Activated CD4-positive, alpha-beta T cell treated with anti-CD3 and anti-CD28 coated beads, Interleukin-2, amount 50 U/mL, for 4 hours (primary cell): ENCODE measurements around the gene CLEC7A.

ENCODE experiments used
- DNase-seq, 2 experiments: peaks; one replicate each; pipeline ENCODE4 v3.0.0-alpha.2; 2020

CLEC7A gene

DNA sequence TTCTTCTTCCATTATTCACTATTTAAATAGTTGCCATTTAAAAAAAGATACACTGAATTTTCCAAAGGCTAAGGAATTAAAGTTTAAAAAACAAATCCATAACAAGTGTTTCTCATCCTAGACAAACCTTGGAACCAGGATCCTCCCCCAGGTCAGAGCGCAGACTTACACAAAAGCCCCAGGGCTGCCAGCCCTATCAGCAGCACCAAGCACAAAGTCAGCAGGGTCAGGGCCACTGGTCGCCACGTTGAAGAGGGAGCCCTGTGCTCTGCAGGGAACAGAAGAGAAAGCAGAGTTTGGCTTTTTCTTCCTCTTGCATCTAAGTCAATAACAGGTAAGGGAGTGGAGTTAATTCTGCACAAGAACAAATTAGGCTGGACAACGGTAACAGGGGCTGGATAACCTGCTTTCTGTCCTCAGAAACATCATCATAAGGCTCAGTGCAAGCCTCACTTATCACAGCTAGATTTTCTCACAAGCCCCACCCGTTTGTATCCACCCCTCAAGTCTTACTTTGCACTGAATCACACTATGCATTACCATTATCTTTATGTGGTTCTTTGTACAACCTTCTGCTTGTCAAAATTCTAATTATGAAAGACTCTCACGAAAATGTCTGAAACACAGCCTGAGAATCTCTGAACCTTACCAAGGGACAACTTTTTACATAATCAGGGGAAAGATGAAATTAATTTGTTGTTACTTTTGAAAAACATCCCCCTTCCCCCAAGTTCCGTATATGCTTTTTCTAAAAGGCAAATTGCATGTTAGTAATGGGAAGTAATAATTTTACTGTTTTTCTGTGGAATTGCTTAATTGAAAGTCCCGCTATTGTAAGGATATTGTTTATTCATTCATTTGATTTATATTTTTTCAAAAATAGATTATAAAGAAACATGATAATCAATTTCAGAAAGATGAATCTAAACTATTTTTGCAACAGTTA, 40.8 kb downstream of the CLEC7A start:
- no peak for DNase-seq

DNA sequence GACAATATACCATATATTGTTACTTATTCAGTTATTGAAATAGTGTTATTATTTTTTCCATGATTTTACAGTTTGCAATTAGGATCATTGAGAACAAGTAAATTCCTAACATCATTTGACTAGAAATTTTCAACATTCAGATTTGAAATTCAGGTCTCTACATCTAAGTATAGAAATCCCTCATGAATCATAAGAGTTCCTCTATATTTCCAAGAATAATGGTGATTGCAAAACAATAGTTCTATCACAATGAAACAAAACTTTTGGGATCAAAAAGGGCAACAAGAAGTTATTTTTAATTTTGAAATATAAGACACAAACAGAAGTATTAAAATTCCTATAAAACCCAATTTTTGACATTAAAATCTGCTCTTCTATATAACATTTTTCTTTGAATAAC, 42.0 kb downstream of the CLEC7A start:
- no peak for DNase-seq

DNA sequence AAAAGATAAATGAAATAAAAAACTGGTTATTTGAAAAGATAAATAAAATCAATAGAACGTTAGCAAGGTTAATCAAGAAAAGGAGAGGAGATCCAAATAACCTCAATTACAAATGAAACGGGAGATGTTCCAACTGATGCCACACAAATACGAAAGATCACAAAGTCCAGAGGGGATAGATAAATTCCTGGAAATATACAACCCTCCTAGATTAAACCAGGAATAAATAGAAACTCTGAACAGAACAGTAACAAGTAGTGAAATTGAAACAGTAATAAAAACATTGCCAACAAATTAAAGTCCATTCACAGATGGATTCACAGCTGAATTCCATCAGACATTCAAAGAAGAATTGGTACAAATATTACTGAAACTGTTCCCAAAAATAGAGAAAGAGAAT, 43.6 kb downstream of the CLEC7A start:
- DNase-seq, result no peak

DNA sequence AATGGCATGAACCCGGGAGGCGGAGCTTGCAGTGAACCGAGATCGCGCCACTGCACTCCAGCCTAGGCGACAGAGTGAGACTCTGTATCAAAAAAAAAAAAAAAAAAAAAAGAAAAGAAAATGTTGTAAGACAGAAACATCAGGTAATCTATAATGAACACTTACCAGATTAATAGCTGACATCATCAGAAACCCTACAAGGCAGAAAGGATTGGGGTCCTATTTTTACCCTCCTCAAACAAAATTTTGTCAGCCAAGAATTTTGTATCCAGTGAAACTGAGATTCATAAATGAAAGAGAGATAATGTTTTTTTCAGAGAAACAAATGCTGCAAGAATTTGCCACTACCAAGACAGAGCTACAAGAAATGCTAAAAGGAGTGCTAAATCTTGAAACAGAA, 45.3 kb downstream of the CLEC7A start:
- DNase-seq, result no peak

DNA sequence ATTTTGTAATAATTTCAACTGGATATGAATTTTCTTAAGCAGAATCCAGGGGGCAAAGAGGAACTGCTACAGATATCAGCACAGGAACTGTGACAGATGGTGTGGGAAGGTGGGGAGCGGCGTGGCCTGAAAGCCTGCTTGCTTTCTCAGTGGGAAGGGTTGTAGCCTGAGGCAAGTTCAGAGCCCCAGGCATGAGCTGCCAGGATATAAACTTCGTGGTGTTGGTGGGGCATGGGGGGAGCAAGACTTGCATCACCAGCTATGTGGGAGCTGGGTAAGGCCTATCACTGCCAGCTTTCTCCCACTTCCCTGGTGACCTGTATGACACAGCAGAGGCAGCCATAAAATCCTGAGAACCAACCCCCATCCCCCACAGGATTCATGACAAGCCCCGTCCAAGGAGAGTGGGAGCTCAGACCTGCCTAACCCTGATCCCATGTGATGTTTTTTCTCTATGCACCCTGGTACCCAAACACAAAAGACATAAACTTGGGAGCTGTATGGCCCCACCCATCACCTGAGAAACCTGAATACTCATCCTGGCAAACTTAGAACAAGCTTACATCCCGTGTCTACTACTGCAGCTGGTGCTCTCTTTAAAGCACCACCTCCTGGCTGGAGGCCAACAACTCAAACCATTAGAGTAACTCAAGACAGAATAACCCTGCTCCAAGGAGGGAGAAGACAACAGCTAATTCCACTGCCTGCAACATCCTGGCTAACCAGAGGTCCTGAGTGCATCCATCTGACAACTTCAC, 47.7 kb downstream of the CLEC7A start:
- no peak for DNase-seq

DNA sequence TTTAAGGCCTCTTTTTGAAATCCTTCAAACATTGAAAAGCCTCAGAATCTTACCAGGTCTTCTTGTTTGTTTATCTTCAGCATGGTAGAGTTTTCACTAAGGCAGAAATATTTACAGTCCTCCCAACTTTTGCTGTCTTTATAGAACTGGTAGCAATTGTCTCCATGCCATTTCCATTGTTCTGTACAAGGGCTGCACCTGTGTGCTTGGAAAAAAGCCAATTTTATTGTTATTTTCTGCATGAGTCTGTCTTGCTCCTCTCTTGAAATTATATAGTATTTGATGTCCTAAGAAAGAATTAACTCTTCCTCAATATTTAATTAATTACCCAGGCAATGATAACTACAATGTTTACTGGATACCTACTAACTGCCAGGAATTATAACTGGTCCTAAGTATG, 54.5 kb downstream of the CLEC7A start:
- no peak for DNase-seq

DNA sequence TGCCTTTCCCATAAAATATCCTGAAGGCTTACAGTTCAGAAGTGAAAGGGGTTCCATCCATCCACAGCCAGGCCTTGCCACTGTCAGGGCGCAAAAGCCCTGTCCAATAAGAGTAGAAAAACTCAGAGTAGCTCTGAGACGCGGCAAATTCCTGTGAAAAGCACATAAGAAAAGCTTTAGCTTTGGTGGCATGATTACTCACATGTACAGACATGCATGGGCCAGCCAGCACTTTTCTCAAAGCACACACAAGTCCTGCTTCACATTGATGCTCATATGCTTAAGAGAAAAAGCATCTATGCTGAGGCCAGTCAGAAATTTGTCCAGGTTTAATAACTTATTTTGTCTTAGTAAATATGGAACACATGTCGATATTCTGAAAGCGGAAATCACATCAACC, 56.7 kb downstream of the CLEC7A start:
- DNase-seq, result no peak

DNA sequence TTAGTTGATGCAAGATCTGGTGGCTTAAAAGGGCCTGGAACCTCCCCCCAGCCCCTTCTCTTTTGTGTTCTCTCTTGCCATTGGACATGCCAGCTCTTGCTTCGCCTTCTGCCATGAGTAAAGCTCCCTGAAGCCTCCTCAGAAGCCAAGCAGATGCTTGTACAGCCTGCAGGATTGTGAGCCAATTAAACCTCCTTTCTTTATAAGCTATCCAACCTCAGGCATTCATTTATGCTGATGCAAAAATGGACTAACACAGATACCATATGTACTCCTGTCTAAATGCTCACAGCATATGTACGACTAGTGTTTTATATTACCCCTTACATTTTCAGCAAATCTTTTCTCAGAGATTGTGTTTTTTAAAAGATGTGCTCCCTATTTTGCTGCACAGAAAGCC, 57.9 kb downstream of the CLEC7A start:
- no peak for DNase-seq

DNA sequence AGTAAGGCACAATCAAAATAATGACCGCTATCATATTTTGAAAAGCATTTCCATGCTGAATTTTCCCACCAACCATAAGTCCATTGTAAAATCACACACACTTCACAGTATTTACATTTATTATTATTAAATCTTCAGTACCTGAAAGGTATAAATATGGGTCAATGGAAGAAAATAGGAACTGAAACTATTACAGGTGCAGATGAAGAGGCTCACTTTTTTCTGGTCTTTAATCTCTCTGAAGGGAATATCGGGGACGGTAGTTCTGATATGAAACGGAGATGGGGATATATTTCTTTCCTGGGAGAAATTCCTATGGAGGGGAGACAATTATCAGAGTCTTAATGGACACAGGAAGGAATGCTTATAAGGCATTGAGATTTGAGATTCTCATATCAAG, 59.6 kb downstream of the CLEC7A start:
- DNase-seq, result no peak

DNA sequence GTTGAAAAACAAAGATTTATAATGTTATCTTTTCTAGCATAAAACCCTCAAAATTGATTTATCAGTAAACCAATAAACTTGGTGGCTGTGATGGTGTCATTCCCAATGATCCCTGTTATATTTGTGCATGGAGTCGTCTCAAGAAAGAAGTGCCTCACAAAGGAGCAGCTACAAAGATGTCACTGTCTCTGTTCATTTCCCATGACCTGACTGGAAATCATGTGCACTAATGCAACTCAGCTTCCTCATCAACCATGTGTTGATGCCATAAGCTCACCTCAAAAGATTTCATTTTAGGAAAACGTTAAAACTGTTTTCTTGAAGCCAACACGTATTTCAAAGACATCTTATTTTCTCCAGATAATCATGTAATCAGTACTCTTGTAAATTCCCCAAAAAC, 60.0 kb downstream of the CLEC7A start:
- no peak for DNase-seq

DNA sequence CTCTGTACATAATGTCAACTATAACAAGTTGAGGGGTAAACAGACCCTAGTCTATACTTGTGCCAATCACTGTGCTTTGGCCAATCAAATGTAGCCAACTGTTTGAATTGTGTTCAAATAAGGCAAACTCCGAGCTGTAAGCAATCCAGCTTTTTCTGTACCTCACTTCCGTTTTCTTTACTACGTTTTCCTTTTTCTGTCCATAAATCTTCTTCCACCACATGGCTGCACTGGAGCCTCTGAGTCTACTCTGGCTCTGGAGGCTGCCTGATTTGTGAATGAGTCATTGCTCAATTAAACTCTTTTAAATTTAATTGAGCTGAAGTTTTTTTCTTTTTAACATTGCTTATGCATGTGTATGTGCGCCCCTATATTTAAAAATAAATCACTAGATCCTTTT, 60.9 kb downstream of the CLEC7A start:
- no peak for DNase-seq

DNA sequence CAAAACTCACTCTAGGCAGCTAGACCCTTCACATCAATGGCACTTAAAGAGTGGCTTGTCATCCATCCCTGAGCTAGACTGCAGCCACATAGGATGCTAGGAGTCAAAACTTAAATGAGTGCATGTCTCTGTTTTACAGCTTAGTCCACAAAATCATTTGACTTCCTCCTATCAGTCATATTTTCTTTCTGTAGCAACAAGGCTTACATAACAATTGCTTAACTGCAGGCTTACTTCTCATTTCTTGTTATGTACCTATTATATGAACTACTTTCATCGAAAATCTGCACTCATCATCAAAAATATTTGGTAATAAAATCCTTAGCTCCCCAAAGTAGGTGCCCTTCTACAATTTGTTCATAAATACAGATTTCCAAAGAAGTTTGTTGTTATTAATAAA, 61.4 kb downstream of the CLEC7A start:
- DNase-seq, result no peak

DNA sequence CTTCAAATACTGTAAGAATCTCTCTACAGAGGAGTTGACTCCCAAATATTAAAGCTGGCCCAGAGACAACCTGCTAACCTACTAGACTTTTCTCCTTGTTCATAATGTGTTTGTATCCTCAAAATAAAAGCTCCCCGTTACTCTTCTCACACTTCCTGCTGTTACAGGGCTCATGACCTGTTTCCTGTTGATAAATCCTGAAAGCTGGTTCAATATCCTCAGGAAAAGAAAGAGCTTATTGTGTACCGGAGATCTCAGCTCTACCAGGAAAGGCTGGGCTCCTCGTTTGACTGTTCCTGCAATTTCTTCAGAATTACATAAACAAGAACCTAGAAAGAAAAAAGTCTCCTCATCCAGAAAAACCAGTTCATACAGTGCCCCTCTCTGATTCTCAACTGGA, 62.1 kb downstream of the CLEC7A start:
- no peak for DNase-seq

DNA sequence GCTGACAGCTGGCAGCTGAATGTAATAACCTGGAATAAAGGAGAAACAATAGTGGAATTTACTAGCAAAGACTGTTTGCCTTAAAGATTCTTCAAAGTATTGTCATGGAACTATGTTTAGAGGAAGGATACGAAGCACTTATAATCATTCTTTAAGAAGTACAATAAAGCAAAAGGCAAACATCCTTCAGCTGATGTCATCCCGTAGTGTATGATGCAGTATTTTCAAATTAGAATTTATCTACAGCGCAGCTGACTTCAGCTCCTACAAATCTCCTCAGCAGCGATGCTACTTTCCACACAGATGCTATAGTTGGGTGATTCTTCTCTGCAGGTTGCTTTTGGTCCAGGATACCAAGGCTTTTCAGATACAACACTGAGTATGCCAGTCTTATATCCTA, 62.7 kb downstream of the CLEC7A start:
- no peak for DNase-seq
